HEK293 (cell line): ENCODE measurements around the gene DMC1.

Experiments
- TF ChIP-seq, protein P1 (sequence below): fragments of 450-650 bp; formaldehyde crosslinking; IDR thresholded peaks from 2 replicates; pipeline ENCODE4 v1.5.1; 2016; ENCODE audit warnings: missing biosample characterization, missing genetic modification characterization
- TF ChIP-seq, protein P2 (sequence below): fragments of 450-650 bp; formaldehyde crosslinking; IDR thresholded peaks from 2 replicates; pipeline ENCODE4 v1.5.1; 2016; ENCODE audit warnings: missing biosample characterization, missing genetic modification characterization

DNA sequence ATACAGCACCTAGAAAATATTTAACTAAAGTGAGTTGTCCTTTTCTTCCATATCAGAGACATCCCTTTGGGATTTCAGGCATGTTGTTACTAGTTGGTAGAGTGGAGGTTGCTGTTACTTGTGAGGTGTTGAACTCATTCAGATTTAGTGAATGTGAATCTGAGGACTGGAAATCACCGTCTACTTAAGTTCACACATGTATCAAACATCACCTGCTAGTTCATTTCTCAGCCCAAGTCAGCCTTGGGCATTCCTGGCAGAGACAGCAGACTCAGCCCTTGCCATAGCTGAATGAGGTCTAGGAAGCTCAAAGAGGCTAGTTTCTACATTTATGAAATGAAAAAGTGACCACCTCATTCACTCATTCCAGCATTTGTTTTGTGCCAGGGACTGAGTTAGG, 92.4 kb downstream of the DMC1 start:
- TF ChIP-seq, protein P1, sequence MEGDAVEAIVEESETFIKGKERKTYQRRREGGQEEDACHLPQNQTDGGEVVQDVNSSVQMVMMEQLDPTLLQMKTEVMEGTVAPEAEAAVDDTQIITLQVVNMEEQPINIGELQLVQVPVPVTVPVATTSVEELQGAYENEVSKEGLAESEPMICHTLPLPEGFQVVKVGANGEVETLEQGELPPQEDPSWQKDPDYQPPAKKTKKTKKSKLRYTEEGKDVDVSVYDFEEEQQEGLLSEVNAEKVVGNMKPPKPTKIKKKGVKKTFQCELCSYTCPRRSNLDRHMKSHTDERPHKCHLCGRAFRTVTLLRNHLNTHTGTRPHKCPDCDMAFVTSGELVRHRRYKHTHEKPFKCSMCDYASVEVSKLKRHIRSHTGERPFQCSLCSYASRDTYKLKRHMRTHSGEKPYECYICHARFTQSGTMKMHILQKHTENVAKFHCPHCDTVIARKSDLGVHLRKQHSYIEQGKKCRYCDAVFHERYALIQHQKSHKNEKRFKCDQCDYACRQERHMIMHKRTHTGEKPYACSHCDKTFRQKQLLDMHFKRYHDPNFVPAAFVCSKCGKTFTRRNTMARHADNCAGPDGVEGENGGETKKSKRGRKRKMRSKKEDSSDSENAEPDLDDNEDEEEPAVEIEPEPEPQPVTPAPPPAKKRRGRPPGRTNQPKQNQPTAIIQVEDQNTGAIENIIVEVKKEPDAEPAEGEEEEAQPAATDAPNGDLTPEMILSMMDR (tag by site-specific recombination), result no peak
- TF ChIP-seq, protein P2, sequence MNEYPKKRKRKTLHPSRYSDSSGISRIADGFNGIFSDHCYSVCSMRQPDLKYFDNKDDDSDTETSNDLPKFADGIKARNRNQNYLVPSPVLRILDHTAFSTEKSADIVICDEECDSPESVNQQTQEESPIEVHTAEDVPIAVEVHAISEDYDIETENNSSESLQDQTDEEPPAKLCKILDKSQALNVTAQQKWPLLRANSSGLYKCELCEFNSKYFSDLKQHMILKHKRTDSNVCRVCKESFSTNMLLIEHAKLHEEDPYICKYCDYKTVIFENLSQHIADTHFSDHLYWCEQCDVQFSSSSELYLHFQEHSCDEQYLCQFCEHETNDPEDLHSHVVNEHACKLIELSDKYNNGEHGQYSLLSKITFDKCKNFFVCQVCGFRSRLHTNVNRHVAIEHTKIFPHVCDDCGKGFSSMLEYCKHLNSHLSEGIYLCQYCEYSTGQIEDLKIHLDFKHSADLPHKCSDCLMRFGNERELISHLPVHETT (tag by site-specific recombination), result no peak
